OCI-LY1 (cell line): ENCODE measurements around the gene MCF2L.

Experiments
- H2AFZ ChIP-seq: fragments of 200-600 bp; sonication (generic), shearing (Covaris generic); 2 replicates; pipeline ENCODE4 v1.6.0; 2014; ENCODE audit warnings: antibody characterized with exemption, mild to moderate bottlenecking, low read length
- H3F3A ChIP-seq: fragments of 200-600 bp; sonication (generic), shearing (Covaris generic); 2 replicates; pipeline ENCODE4 v1.6.0; 2014; ENCODE audit warnings: mild to moderate bottlenecking, antibody characterized with exemption, low read length, moderate library complexity; ENCODE audit not compliant: insufficient read depth
- H3K27ac ChIP-seq: fragments of 200-600 bp; sonication (generic); 2 replicates; pipeline ENCODE4 v1.5.1; 2014; ENCODE audit warnings: low read length, mixed run types, mild to moderate bottlenecking, low read depth; ENCODE audit not compliant: poor library complexity, severe bottlenecking
- H3K27me3 ChIP-seq: fragments of 200-600 bp; sonication (generic); 2 replicates; pipeline ENCODE4 v1.6.0; 2014; ENCODE audit warnings: antibody characterized with exemption, mild to moderate bottlenecking, low read length, moderate library complexity; ENCODE audit not compliant: insufficient read depth
- H3K36me3 ChIP-seq: fragments of 200-600 bp; sonication (generic); 2 replicates; pipeline ENCODE4 v1.6.1; 2014; ENCODE audit warnings: mild to moderate bottlenecking, antibody characterized with exemption, low read length, moderate library complexity, mixed read lengths; ENCODE audit not compliant: insufficient read depth
- H3K4me1 ChIP-seq: fragments of 200-600 bp; sonication (generic); 2 replicates; pipeline ENCODE4 v1.5.1; 2014; ENCODE audit warnings: mild to moderate bottlenecking, low read length, moderate library complexity; ENCODE audit not compliant: insufficient read depth, severe bottlenecking
- H3K4me2 ChIP-seq: fragments of 200-600 bp; sonication (generic), shearing (Covaris generic); 2 replicates; pipeline ENCODE4 v1.6.1; 2014; ENCODE audit warnings: low read length
- H3K4me3 ChIP-seq: fragments of 200-600 bp; sonication (generic); 2 replicates; pipeline ENCODE4 v1.5.1; 2014; ENCODE audit warnings: low read length, low read depth, mild to moderate bottlenecking, mixed read lengths; ENCODE audit not compliant: poor library complexity, severe bottlenecking
- H3K79me2 ChIP-seq: fragments of 200-600 bp; shearing (Covaris generic); 2 replicates; pipeline ENCODE4 v1.6.1; 2016; ENCODE audit warnings: mixed run types, low read length, mixed read lengths; ENCODE audit not compliant: insufficient read depth
- H3K9ac ChIP-seq: fragments of 200-600 bp; sonication (generic), shearing (Covaris generic); 2 replicates; pipeline ENCODE4 v1.6.1; 2014; ENCODE audit warnings: mild to moderate bottlenecking, low read length, mixed read lengths
- H3K9me2 ChIP-seq: fragments of 200-600 bp; sonication (generic), shearing (Covaris generic); 2 replicates; pipeline ENCODE4 v1.6.1; 2014; ENCODE audit warnings: low read depth, mild to moderate bottlenecking, low read length, mixed read lengths
- H3K9me3 ChIP-seq: fragments of 200-600 bp; shearing (Covaris generic); 2 replicates; pipeline ENCODE4 v1.6.1; 2014; ENCODE audit warnings: low read length, mixed read lengths
- H4K20me1 ChIP-seq: fragments of 200-600 bp; sonication (generic), shearing (Covaris generic); 2 replicates; pipeline ENCODE4 v1.6.0; 2016; ENCODE audit warnings: mild to moderate bottlenecking, low read length; ENCODE audit not compliant: insufficient read depth
- CTCF ChIP-seq: fragments of 200-600 bp; sonication (generic), shearing (Covaris generic); IDR thresholded peaks from 2 replicates; pipeline ENCODE4 v1.5.1; 2017; ENCODE audit warnings: mild to moderate bottlenecking, antibody characterized with exemption, low read length, moderate library complexity, mixed read lengths
- EZH2 ChIP-seq: fragments of 200-600 bp; sonication (generic), shearing (Covaris generic); IDR thresholded peaks from 2 replicates; pipeline ENCODE4 v1.8.0; 2017; ENCODE audit warnings: borderline replicate concordance, mixed run types, mild to moderate bottlenecking, antibody characterized with exemption, low read length, moderate library complexity, mixed read lengths

Gene MCF2L

GRCh38 chr13:112991609-112992008 is 22.6 kb downstream of the MCF2L start:
- H3K36me3 ChIP-seq = no peaks in the 10 kb centered on the region
- H3K4me2 ChIP-seq = no peak overlapping the region
- H3K4me3 ChIP-seq = no peak overlapping the region
- H3F3A ChIP-seq = no peaks in the 10 kb centered on the region
- TF ChIP-seq CTCF = no peak
- TF ChIP-seq EZH2 = no peak
- no peak overlapping the region for H2AFZ ChIP-seq
- no peaks in the 10 kb centered on the region for H3K79me2 ChIP-seq
- H3K27me3 ChIP-seq = peaks cover 7% of the 10 kb centered on the region; the same call in 1 of the 2 replicates
- no peaks in the 10 kb centered on the region for H4K20me1 ChIP-seq
- no peaks in the 10 kb centered on the region for H3K9me2 ChIP-seq
- no peak overlapping the region for H3K27ac ChIP-seq
- H3K4me1 ChIP-seq = no peaks in the 10 kb centered on the region
- no peaks in the 10 kb centered on the region for H3K9me3 ChIP-seq
- no peak overlapping the region for H3K9ac ChIP-seq

- Histone ChIP-seq H3K9me2 (no peaks in the 10 kb centered on the region), H3K4me1 (no peaks in the 10 kb centered on the region), H3K27ac (no peak overlapping the region), H3K36me3 (no peaks in the 10 kb centered on the region), H3F3A (no peaks in the 10 kb centered on the region), H3K79me2 (no peaks in the 10 kb centered on the region), H3K4me3 (no peak overlapping the region), H3K9ac (no peak overlapping the region), H2AFZ (no peak overlapping the region), H3K4me2 (no peak overlapping the region), H3K9me3 (no peaks in the 10 kb centered on the region), H4K20me1 (no peaks in the 10 kb centered on the region), H3K27me3 (peaks cover 7% of the 10 kb centered on the region; the same call in 1 of the 2 replicates)
- TF ChIP-seq EZH2 = no peak
- no peak for TF ChIP-seq CTCF
Measured at GRCh38 chr13:112992931-112993680, 24.1 kb downstream of the MCF2L start.

- no peak overlapping the region for H2AFZ ChIP-seq
- H3K9me2 ChIP-seq = no peaks in the 10 kb centered on the region
- H3K4me2 ChIP-seq = no peak overlapping the region
- H3K9ac ChIP-seq = no peak overlapping the region
- peaks cover 12% of the 10 kb centered on the region; the same call in 1 of the 2 replicates for H3K27me3 ChIP-seq
- H3K4me3 ChIP-seq = no peak overlapping the region
- no peak overlapping the region for H3K27ac ChIP-seq
- H3F3A ChIP-seq = no peaks in the 10 kb centered on the region
- no peaks in the 10 kb centered on the region for H4K20me1 ChIP-seq
- H3K36me3 ChIP-seq = no peaks in the 10 kb centered on the region
- no peaks in the 10 kb centered on the region for H3K79me2 ChIP-seq
- no peaks in the 10 kb centered on the region for H3K9me3 ChIP-seq
- no peak for TF ChIP-seq CTCF
- TF ChIP-seq EZH2 = no peak
- H3K4me1 ChIP-seq = no peaks in the 10 kb centered on the region
Measured at GRCh38 chr13:112994084-112994780, 25.2 kb downstream of the MCF2L start.
